H1 (cell line): ENCODE data around the gene UROC1. TPM values are rescaled to one million over a fixed set of nuclear protein-coding genes. Genes with fewer than 3 reads are reported as not detected.

Source experiments
- CTCF ChIA-PET: fragments of 300-600 bp; sonication (Branson Sonifier 250); formaldehyde crosslinking; loops from one replicate; lab custom pipeline; 2021; ENCODE audit not compliant: partially characterized antibody; lab: Charles Lee
- POLR2A ChIA-PET: fragments of 300-600 bp; sonication (Branson Sonifier 250); formaldehyde crosslinking; loops from one replicate; lab custom pipeline; 2021; ENCODE audit warnings: inconsistent platforms; ENCODE audit not compliant: partially characterized antibody; lab: Charles Lee
- DNase-seq, 2 experiments: peaks; one replicate each; pipeline versions ENCODE4 v3.0.0 to v3.0.0-alpha.2; 2010 to 2022; ENCODE audit warnings: low spot score in 2 of 2, low read depth in 1 of 2, mixed read lengths in 1 of 2
- FAIRE-seq: peaks from 2 replicates; lab custom pipeline; 2011; peaks lifted over from hg19 to GRCh38; lab: Jason Lieb, UNC
- H2AFZ ChIP-seq: 2 replicates; pipeline ENCODE4 v1.8.1; 2012; ENCODE audit warnings: low read length, inconsistent platforms
- H2AK5ac ChIP-seq: 2 replicates; pipeline ENCODE4 v1.6.1; 2013; ENCODE audit warnings: low read depth, low read length
- H2BK120ac ChIP-seq: replicated peaks from 2 replicates; pipeline ENCODE3; 2013; ENCODE audit warnings: low read depth, low read length, inconsistent platforms
- H2BK12ac ChIP-seq: 2 replicates; pipeline ENCODE4 v1.6.1; 2013; ENCODE audit warnings: low read depth, low read length
- H2BK15ac ChIP-seq: 2 replicates; pipeline ENCODE4 v1.6.1; 2013; ENCODE audit warnings: low read length
- H2BK20ac ChIP-seq: 2 replicates; pipeline ENCODE4 v1.6.1; 2013; ENCODE audit warnings: low read length
- H2BK5ac ChIP-seq: 2 replicates; pipeline ENCODE4 v1.6.1; 2013; ENCODE audit warnings: low read depth, low read length
- H3K14ac ChIP-seq: 2 replicates; pipeline ENCODE4 v1.6.1; 2013; ENCODE audit warnings: inconsistent platforms; ENCODE audit not compliant: insufficient read length
- H3K18ac ChIP-seq: 2 replicates; pipeline ENCODE4 v1.6.1; 2013; ENCODE audit warnings: low read length; ENCODE audit errors: extremely low read depth
- H3K23ac ChIP-seq: 2 replicates; pipeline ENCODE4 v1.6.1; 2013; ENCODE audit warnings: inconsistent platforms; ENCODE audit not compliant: insufficient read length
- H3K23me2 ChIP-seq: 2 replicates; pipeline ENCODE4 v1.6.1; 2013; ENCODE audit warnings: low read depth, low read length
- H3K27ac ChIP-seq: 2 replicates; pipeline ENCODE4 v1.6.1; 2011; ENCODE audit warnings: low read depth, low read length, inconsistent platforms
- H3K27me3 ChIP-seq, 4 experiments: replicated peaks in 1 of 4; 1 replicate in 1 of 4; 2 replicates in 3 of 4; pipeline versions ENCODE4 v1.6.1 to v1.8.1; 2011 to 2013; ENCODE audit warnings: low read length in 3 of 4, mild to moderate bottlenecking in 3 of 4, inconsistent platforms in 2 of 4, mixed read lengths in 2 of 4, moderate library complexity in 1 of 4; ENCODE audit not compliant: control insufficient read depth in 3 of 4, insufficient read depth in 3 of 4; ENCODE audit errors: extremely low read depth in 1 of 4
- H3K36me3 ChIP-seq, 4 experiments: 2 replicates each; pipeline versions ENCODE4 v1.6.1 to v1.8.1; 2011 to 2013; ENCODE audit warnings: mild to moderate bottlenecking in 4 of 4, low read length in 3 of 4, moderate library complexity in 2 of 4, control low read depth in 1 of 4, inconsistent platforms in 1 of 4; ENCODE audit not compliant: insufficient read depth in 4 of 4, control insufficient read depth in 2 of 4
- H3K4ac ChIP-seq: replicated peaks from 2 replicates; pipeline ENCODE3; 2013; ENCODE audit warnings: low read length, low read depth, mixed read lengths, inconsistent platforms; ENCODE audit not compliant: insufficient read length
- H3K4me1 ChIP-seq, 4 experiments: replicated peaks in 1 of 4; 1 replicate in 1 of 4; 2 replicates in 3 of 4; pipeline versions ENCODE4 v1.6.1 to v1.8.1; 2011 to 2013; ENCODE audit warnings: low read length in 3 of 4, inconsistent platforms in 2 of 4, mixed read lengths in 1 of 4; ENCODE audit not compliant: insufficient read depth in 4 of 4, control insufficient read depth in 3 of 4
- H3K4me2 ChIP-seq, 2 experiments: 2 replicates each; pipeline versions ENCODE4 v1.6.1 to v1.8.1; 2011 to 2013; ENCODE audit warnings: low read depth in 2 of 2, low read length in 2 of 2, control low read depth in 1 of 2, inconsistent platforms in 1 of 2, mild to moderate bottlenecking in 1 of 2; ENCODE audit not compliant: insufficient read depth in 1 of 2
- H3K4me3 ChIP-seq, 4 experiments: fragments of 200-600, 300-600 bp in 1 of 4; sonication (generic), shearing (Covaris generic), sonication (Bioruptor Twin) in 1 of 4; 2 replicates each; pipeline versions ENCODE4 v1.5.1 to v1.8.1; 2011 to 2016; ENCODE audit warnings: low read length in 4 of 4, low read depth in 3 of 4, control low read depth in 2 of 4, inconsistent platforms in 2 of 4, mild to moderate bottlenecking in 2 of 4, mixed read lengths in 1 of 4, moderate library complexity in 1 of 4; ENCODE audit not compliant: insufficient read depth in 2 of 4; ENCODE audit errors: extremely low read depth in 1 of 4
- H3K56ac ChIP-seq: replicated peaks from 2 replicates; pipeline ENCODE3; 2013; ENCODE audit warnings: low read depth, mild to moderate bottlenecking, mixed read lengths, low read length, inconsistent platforms; ENCODE audit not compliant: insufficient read length
- H3K79me1 ChIP-seq: 2 replicates; pipeline ENCODE4 v1.6.1; 2013; ENCODE audit warnings: low read depth, low read length, control low read depth
- H3K79me2 ChIP-seq, 2 experiments: 2 replicates each; pipeline versions ENCODE4 v1.6.1 to v1.8.1; 2012 to 2013; ENCODE audit warnings: low read length in 2 of 2, mild to moderate bottlenecking in 2 of 2, inconsistent platforms in 1 of 2; ENCODE audit not compliant: insufficient read depth in 2 of 2, control insufficient read depth in 1 of 2
- H3K9ac ChIP-seq, 4 experiments: replicated peaks in 1 of 4; 1 replicate in 1 of 4; 2 replicates in 3 of 4; pipeline versions ENCODE4 v1.6.1 to v1.8.1; 2011 to 2013; ENCODE audit warnings: low read depth in 3 of 4, low read length in 3 of 4, control low read depth in 2 of 4, mild to moderate bottlenecking in 2 of 4, moderate library complexity in 2 of 4, inconsistent platforms in 1 of 4; ENCODE audit errors: extremely low read depth in 1 of 4
- H3K9me3 ChIP-seq, 2 experiments: 2 replicates each; pipeline versions ENCODE4 v1.6.1 to v1.8.1; 2012 to 2013; ENCODE audit warnings: mild to moderate bottlenecking in 2 of 2, moderate library complexity in 2 of 2, control low read depth in 1 of 2, inconsistent platforms in 1 of 2, low read depth in 1 of 2, low read length in 1 of 2, mixed read lengths in 1 of 2; ENCODE audit not compliant: insufficient read depth in 2 of 2
- H4K20me1 ChIP-seq, 2 experiments: replicated peaks in 1 of 2; 2 replicates each; pipeline versions ENCODE3 to v1.8.1; 2011 to 2013; ENCODE audit warnings: inconsistent platforms in 2 of 2, low read length in 2 of 2, mild to moderate bottlenecking in 1 of 2; ENCODE audit not compliant: insufficient read depth in 2 of 2, control insufficient read depth in 1 of 2
- H4K5ac ChIP-seq: 2 replicates; pipeline ENCODE4 v1.6.1; 2013; ENCODE audit warnings: low read length, low read depth, mixed read lengths, inconsistent platforms; ENCODE audit not compliant: insufficient read length
- H4K8ac ChIP-seq: 2 replicates; pipeline ENCODE4 v1.8.0; 2013; ENCODE audit warnings: mild to moderate bottlenecking, moderate library complexity, low read length, inconsistent platforms; ENCODE audit not compliant: insufficient read depth; ENCODE audit errors: extremely low read depth
- H4K91ac ChIP-seq: replicated peaks from 2 replicates; pipeline ENCODE3; 2013; ENCODE audit warnings: low read length, mixed read lengths, inconsistent platforms; ENCODE audit not compliant: insufficient read length
- EP300 ChIP-seq, 2 experiments: IDR thresholded peaks; 1 replicate in 1 of 2; 2 replicates in 1 of 2; pipeline ENCODE4 v1.6.1; 2011 to 2012; ENCODE audit warnings: low read depth in 2 of 2, low read length in 2 of 2, mild to moderate bottlenecking in 2 of 2, borderline replicate concordance in 1 of 2, inconsistent platforms in 1 of 2, moderate library complexity in 1 of 2
- JUN ChIP-seq: IDR thresholded peaks from 2 replicates; pipeline ENCODE4 v1.6.1; 2011; ENCODE audit warnings: low read depth, mild to moderate bottlenecking, improper control_type of control experiment, low read length
- KDM5A ChIP-seq: fragments of 200-600 bp; IDR thresholded peaks from 2 replicates; pipeline ENCODE4 v1.7.1; 2012; ENCODE audit warnings: mild to moderate bottlenecking, low read length, inconsistent platforms, mixed read lengths
- MAFK ChIP-seq: IDR thresholded peaks from 2 replicates; pipeline ENCODE4 v1.6.1; 2012; ENCODE audit warnings: low read depth, mild to moderate bottlenecking, improper control_type of control experiment, low read length
- RAD21 ChIP-seq, 2 experiments: IDR thresholded peaks in 1 of 2; conservative IDR thresholded peaks in 1 of 2; 2 replicates each; pipeline ENCODE4 v1.6.1; 2011; ENCODE audit warnings: low read depth in 2 of 2, low read length in 2 of 2, improper control_type of control experiment in 1 of 2, inconsistent platforms in 1 of 2, mild to moderate bottlenecking in 1 of 2, moderate library complexity in 1 of 2
- RNF2 ChIP-seq: fragments of 200-900, 300-1000 bp; sonication (generic); IDR thresholded peaks from 2 replicates; pipeline ENCODE4 v1.7.1; 2016; ENCODE audit warnings: borderline replicate concordance, low read depth, mild to moderate bottlenecking, antibody characterized with exemption, low read length; ENCODE audit not compliant: poor library complexity, severe bottlenecking; ENCODE audit errors: missing control alignments
- SAP30 ChIP-seq: fragments of 300-600 bp; sonication (generic); IDR thresholded peaks from 2 replicates; pipeline ENCODE4 v1.7.1; 2012; ENCODE audit warnings: low read length, moderate library complexity, mild to moderate bottlenecking, inconsistent platforms; ENCODE audit not compliant: insufficient read depth, insufficient replicate concordance
- SP1 ChIP-seq: IDR thresholded peaks from 2 replicates; pipeline ENCODE4 v1.6.1; 2011; ENCODE audit warnings: low read depth, low read length
- SP4 ChIP-seq: IDR thresholded peaks from 2 replicates; pipeline ENCODE4 v1.6.1; 2012; ENCODE audit warnings: low read length, inconsistent platforms
- SUZ12 ChIP-seq: fragments of 200-600 bp; sonication (generic); IDR thresholded peaks from 2 replicates; pipeline ENCODE4 v1.6.1; 2012; ENCODE audit warnings: mild to moderate bottlenecking, inconsistent platforms, low read length, moderate library complexity, mixed read lengths
- TAF7 ChIP-seq: optimal IDR thresholded peaks from 2 replicates; pipeline ENCODE3; 2011; ENCODE audit warnings: low read depth, mild to moderate bottlenecking, inconsistent platforms, low read length, moderate library complexity, borderline replicate concordance
- TCF12 ChIP-seq: IDR thresholded peaks from 2 replicates; pipeline ENCODE4 v1.6.1; 2011; ENCODE audit warnings: low read depth, mild to moderate bottlenecking, low read length
- TEAD4 ChIP-seq: IDR thresholded peaks from 2 replicates; pipeline ENCODE4 v1.6.1; 2012; ENCODE audit warnings: low read depth, low read length, inconsistent platforms, mixed read lengths
- WGBS, 2 experiments: shearing (Covaris generic) in 1 of 2; methylation state at CpG; one replicate each; pipeline versions ENCODE4 v1.1.6 to v1.1.7; 2013 to 2015; ENCODE audit warnings: low lambda C conversion rate in 2 of 2, mixed read lengths in 2 of 2, inconsistent platforms in 1 of 2, low coverage in 1 of 2, missing lambda C conversion rate in 1 of 2; ENCODE audit not compliant: insufficient replicate concordance in 2 of 2, insufficient coverage in 1 of 2, insufficient read length in 1 of 2; ENCODE audit errors: extremely low coverage in 1 of 2, missing lambda C conversion rate in 1 of 2; 5-methylcytosine and 5-hydroxymethylcytosine counted together
- polyA plus RNA-seq, 7 experiments: library from polyadenylated mRNA; depleted of rRNA in 3 of 7; stranded (reverse) in 5 of 7; unstranded in 2 of 7; fragments of >200 nt in 5 of 7; fragments of 200-250 nt in 2 of 7; gene quantifications; 1 replicate in 5 of 7; 2 replicates in 1 of 7; 4 replicates in 1 of 7; pipeline versions ENCODE4 v1.2.1 to v1.2.3, GENCODE V29; 2011 to 2013; ENCODE audit warnings: missing spikeins in 2 of 7, mixed read lengths in 2 of 7
- total RNA-seq: library from RNA; stranded (reverse); fragmentation: NEBNext Ultra II Directional; extraction: Animal tissue kit (Norgen Biotek cat#: 25700); gene quantifications from 2 replicates; pipeline ENCODE4 v1.2.1, GENCODE V29; 2021

UROC1 gene
- total and polyA plus RNA-seq, 2 of the 8 experiments (the other 6 are each of a cell fraction or from before 2014, with no cell fraction given): 0.03 TPM; not detected in 1

DNA sequence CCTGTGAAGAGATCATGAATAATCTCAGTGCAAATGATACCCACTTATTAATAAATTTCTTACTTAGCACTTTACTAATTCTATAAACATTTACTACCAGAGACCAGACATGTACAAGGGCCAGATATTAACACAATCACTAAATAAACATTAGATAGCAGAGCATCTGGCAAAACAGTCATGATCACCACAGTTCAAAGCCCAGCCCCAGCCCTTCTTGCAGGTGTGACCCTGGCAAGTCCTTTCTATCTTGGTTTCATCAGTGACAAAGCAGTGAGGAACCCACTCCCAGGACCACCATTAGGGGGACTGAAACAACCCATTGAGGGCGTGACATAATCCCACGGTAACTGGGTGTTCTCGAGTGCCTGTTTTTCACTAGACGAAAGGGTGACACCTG lies 53.5 kb downstream of the UROC1 start:
- H2BK120ac ChIP-seq: no peak overlapping the region
- TF ChIP-seq TEAD4 (no peak), JUN (no peak), TAF7 (no peak), SUZ12 (no peak), EP300 (IDR thresholded peaks at IDR 0.05; ENCODE audit: borderline replicate concordance in 1 of 2, low read depth in 2 of 2, low read length in 2 of 2) (no peak), RNF2 (no peak), SP4 (no peak), MAFK (no peak), TCF12 (no peak), KDM5A (no peak), RAD21 (IDR thresholded peaks at IDR 0.05 in 1 of 2, conservative IDR thresholded peaks at IDR 0.05 in 1 of 2; ENCODE audit: low read depth in 2 of 2, low read length in 2 of 2) (no peak), SAP30 (no peak), SP1 (no peak)
- TF ChIP-seq, all 59 proteins: peak for 0
- Histone ChIP-seq H4K91ac (no peak overlapping the region), H3K4me1 (no peaks in the 10 kb centered on the region), H3K36me3 (peaks cover 22 to 86% (median 61%) of the 10 kb centered on the region in 4 experiments; a peak in 7 of 8 replicates), H3K4me2 (no peak overlapping the region), H3K27me3 (no peaks in the 10 kb centered on the region), H4K20me1 (peaks cover 10 to 13% of the 10 kb centered on the region in 2 experiments), H2AK5ac (no peak overlapping the region), H3K56ac (no peak overlapping the region), H3K79me1 (peaks cover 3% of the 10 kb centered on the region; the same call in 1 of the 2 replicates), H2AFZ (no peak overlapping the region), H2BK5ac (no peak overlapping the region), H3K14ac (no peak overlapping the region), H2BK12ac (no peak overlapping the region), H2BK15ac (no peak overlapping the region), H3K79me2 (0 out of 4 replicates have a peak, but pooled peaks cover 0 to 4% of the 10 kb centered on the region in 2 experiments), H3K4ac (no peak overlapping the region), H3K18ac (no peak overlapping the region), H3K23ac (no peak overlapping the region), H3K9ac (no peak overlapping the region), H4K8ac (no peak overlapping the region), H2BK20ac (no peak overlapping the region), H4K5ac (no peak overlapping the region), H3K27ac (no peak overlapping the region), H3K9me3 (no peaks in the 10 kb centered on the region), H3K4me3 (no peak overlapping the region), H3K23me2 (no peaks in the 10 kb centered on the region)
- FAIRE-seq (no peak), DNase-seq (no peak)
- WGBS, 2 experiments: 98% methylated on average over 4 of the region's 4 CpGs; no CpG with 5 or more reads in 1 of the 2 experiments
- POLR2A ChIA-PET: no interaction called here
- CTCF ChIA-PET: no interaction called here
